Trophoblast cell (in vitro differentiated cells and primary cell): ENCODE results near the gene ICOS.
"Not testable (repeated sequence)": the region's sequence is repeated elsewhere in the genome, so short reads cannot be mapped to it uniquely, and the experiment has no call there.

ENCODE experiments used
- DNase-seq, 2 donors: peaks; one replicate each; pipeline ENCODE4 v3.0.0-alpha.2; 2016
- H2AFZ ChIP-seq: 2 replicates; pipeline ENCODE4 v1.6.1; 2013; ENCODE audit warnings: low read length, moderate library complexity, mild to moderate bottlenecking; ENCODE audit not compliant: insufficient read depth, poor library complexity
- H2AK5ac ChIP-seq: 2 replicates; pipeline ENCODE4 v1.6.1; 2013; ENCODE audit warnings: mild to moderate bottlenecking, low read length
- H2BK120ac ChIP-seq: 2 replicates; pipeline ENCODE4 v1.6.1; 2013; ENCODE audit warnings: low read length, mild to moderate bottlenecking, moderate library complexity; ENCODE audit not compliant: insufficient read depth, poor library complexity
- H2BK12ac ChIP-seq: 2 replicates; pipeline ENCODE4 v1.6.1; 2013; ENCODE audit warnings: mild to moderate bottlenecking, low read length, moderate library complexity
- H2BK5ac ChIP-seq: 2 replicates; pipeline ENCODE4 v1.6.1; 2013; ENCODE audit warnings: low read length, low read depth, moderate library complexity, mild to moderate bottlenecking; ENCODE audit not compliant: poor library complexity
- H3K14ac ChIP-seq: 2 replicates; pipeline ENCODE4 v1.6.1; 2013; ENCODE audit warnings: mild to moderate bottlenecking, low read length
- H3K18ac ChIP-seq: 2 replicates; pipeline ENCODE4 v1.6.1; 2013; ENCODE audit warnings: mild to moderate bottlenecking, low read length
- H3K23ac ChIP-seq: 2 replicates; pipeline ENCODE4 v1.6.1; 2013; ENCODE audit warnings: low read length
- H3K27ac ChIP-seq: 2 replicates; pipeline ENCODE4 v1.5.1; 2013; ENCODE audit warnings: low read depth, mild to moderate bottlenecking, inconsistent platforms, low read length, moderate library complexity
- H3K27me3 ChIP-seq: 2 replicates; pipeline ENCODE4 v1.6.1; 2013; ENCODE audit warnings: inconsistent platforms, mild to moderate bottlenecking, low read length, moderate library complexity; ENCODE audit not compliant: insufficient read depth
- H3K36me3 ChIP-seq, 2 experiments: 1 replicate in 1 of 2; 2 replicates in 1 of 2; pipeline ENCODE4 v1.6.1; 2013; ENCODE audit warnings: low read length in 2 of 2, mild to moderate bottlenecking in 2 of 2, moderate library complexity in 1 of 2; ENCODE audit not compliant: insufficient read depth in 2 of 2, control insufficient read depth in 1 of 2
- H3K4ac ChIP-seq: 2 replicates; pipeline ENCODE4 v1.6.1; 2013; ENCODE audit warnings: low read depth, mild to moderate bottlenecking, low read length, moderate library complexity
- H3K4me1 ChIP-seq, 2 experiments: 1 replicate in 1 of 2; 2 replicates in 1 of 2; pipeline ENCODE4 v1.6.1; 2013; ENCODE audit warnings: low read length in 2 of 2, mild to moderate bottlenecking in 2 of 2, moderate library complexity in 1 of 2; ENCODE audit not compliant: insufficient read depth in 2 of 2, control insufficient read depth in 1 of 2
- H3K4me2 ChIP-seq: 2 replicates; pipeline ENCODE4 v1.6.1; 2013; ENCODE audit warnings: inconsistent platforms, mild to moderate bottlenecking, low read length, moderate library complexity
- H3K4me3 ChIP-seq: 2 replicates; pipeline ENCODE4 v1.5.1; 2013; ENCODE audit warnings: mild to moderate bottlenecking, low read depth, low read length, inconsistent platforms
- H3K79me1 ChIP-seq: one replicate; pipeline ENCODE4 v1.6.1; 2013; ENCODE audit warnings: low read length
- H3K79me2 ChIP-seq: 2 replicates; pipeline ENCODE4 v1.6.1; 2013; ENCODE audit warnings: low read length, mild to moderate bottlenecking; ENCODE audit not compliant: control insufficient read depth, insufficient read depth, poor library complexity
- H3K9ac ChIP-seq: 2 replicates; pipeline ENCODE4 v1.6.1; 2013; ENCODE audit warnings: mild to moderate bottlenecking, low read length
- H3K9me3 ChIP-seq: 2 replicates; pipeline ENCODE4 v1.6.1; 2013; ENCODE audit warnings: low read depth, mild to moderate bottlenecking, control low read depth, inconsistent platforms, low read length; ENCODE audit not compliant: insufficient read depth
- H4K12ac ChIP-seq: 2 replicates; pipeline ENCODE4 v1.6.1; 2013; ENCODE audit warnings: low read depth, mild to moderate bottlenecking, low read length, moderate library complexity
- H4K8ac ChIP-seq: 2 replicates; pipeline ENCODE4 v1.6.1; 2013; ENCODE audit warnings: low read depth, mild to moderate bottlenecking, low read length, moderate library complexity
- H4K91ac ChIP-seq: one replicate; pipeline ENCODE4 v1.6.1; 2013; ENCODE audit warnings: low read depth, mild to moderate bottlenecking, low read length, moderate library complexity
- WGBS: extraction: QIAGEN DNeasy Blood & Tissue Kit; methylation state at CpG from one replicate; pipeline ENCODE4 v1.1.7; 2013; ENCODE audit warnings: missing lambda C conversion rate; ENCODE audit not compliant: insufficient read length, insufficient coverage; ENCODE audit errors: extremely low coverage; 5-methylcytosine and 5-hydroxymethylcytosine counted together

ICOS gene

GRCh38 chr2:203983064-203983715, 46.6 kb downstream of the ICOS start:
- no peaks in the 10 kb centered on the region for H3K9me3 ChIP-seq
- no peak overlapping the region for H3K14ac ChIP-seq
- H2AK5ac ChIP-seq: no peak overlapping the region
- H3K27me3 ChIP-seq: no peaks in the 10 kb centered on the region
- no peak overlapping the region for H2BK12ac ChIP-seq
- no peak overlapping the region for H3K27ac ChIP-seq
- no peak overlapping the region for H3K9ac ChIP-seq
- no peak overlapping the region for H3K4me2 ChIP-seq
- no peaks in the 10 kb centered on the region for H3K4me1 ChIP-seq
- H3K23ac ChIP-seq: no peak overlapping the region
- H4K8ac ChIP-seq: no peak overlapping the region
- DNase-seq: no peak
- H3K79me1 ChIP-seq: no peaks in the 10 kb centered on the region
- WGBS: no CpG with 5 or more reads among the region's 5 CpGs
- no peaks in the 10 kb centered on the region for H3K36me3 ChIP-seq
- no peak overlapping the region for H2AFZ ChIP-seq
- no peak overlapping the region for H2BK5ac ChIP-seq
- no peaks in the 10 kb centered on the region for H3K79me2 ChIP-seq
- no peak overlapping the region for H2BK120ac ChIP-seq
- no peak overlapping the region for H4K91ac ChIP-seq
- no peak overlapping the region for H3K18ac ChIP-seq
- no peak overlapping the region for H3K4ac ChIP-seq
- no peak overlapping the region for H4K12ac ChIP-seq
- no peak overlapping the region for H3K4me3 ChIP-seq

GRCh38 chr2:203985978-203986377, 49.4 kb downstream of the ICOS start:
- not testable (repeated sequence) for H3K14ac ChIP-seq, H4K91ac ChIP-seq, H3K9me3 ChIP-seq, H2AK5ac ChIP-seq, H2BK12ac ChIP-seq, H3K4me2 ChIP-seq, H3K27me3 ChIP-seq, H2BK120ac ChIP-seq, H3K23ac ChIP-seq, H4K8ac ChIP-seq, H3K18ac ChIP-seq, H4K12ac ChIP-seq, H3K79me1 ChIP-seq, H3K4me1 ChIP-seq, H3K79me2 ChIP-seq, H3K4me3 ChIP-seq, H3K4ac ChIP-seq, H3K36me3 ChIP-seq, H3K9ac ChIP-seq, H2AFZ ChIP-seq, H2BK5ac ChIP-seq, H3K27ac ChIP-seq, DNase-seq
- WGBS: no CpG with 5 or more reads among the region's 3 CpGs

- Histone ChIP-seq H4K8ac (no peak overlapping the region), H3K79me1 (no peaks in the 10 kb centered on the region), H3K36me3 (no peaks in the 10 kb centered on the region), H3K4me1 (no peaks in the 10 kb centered on the region), H3K23ac (no peak overlapping the region), H2AFZ (no peak overlapping the region), H3K27ac (no peak overlapping the region), H3K9ac (no peak overlapping the region), H3K9me3 (no peaks in the 10 kb centered on the region), H3K14ac (no peak overlapping the region), H4K12ac (no peak overlapping the region), H3K18ac (no peak overlapping the region), H3K27me3 (no peaks in the 10 kb centered on the region), H3K4me2 (no peak overlapping the region), H2BK12ac (no peak overlapping the region), H2BK5ac (no peak overlapping the region), H3K79me2 (no peaks in the 10 kb centered on the region), H3K4ac (no peak overlapping the region), H4K91ac (no peak overlapping the region), H2AK5ac (no peak overlapping the region), H3K4me3 (no peak overlapping the region), H2BK120ac (no peak overlapping the region)
- WGBS: no CpG with 5 or more reads among the region's 2 CpGs
- no peak for DNase-seq
These were observed 51.4 kb downstream of the ICOS start for GRCh38 chr2:203987959-203988358.

- H3K4me2 ChIP-seq: no peak overlapping the region
- no peak overlapping the region for H2BK12ac ChIP-seq
- H3K4ac ChIP-seq: no peak overlapping the region
- no peaks in the 10 kb centered on the region for H3K79me1 ChIP-seq
- no peak overlapping the region for H3K18ac ChIP-seq
- no peaks in the 10 kb centered on the region for H3K4me1 ChIP-seq
- H3K23ac ChIP-seq: no peak overlapping the region
- no peak overlapping the region for H3K9ac ChIP-seq
- no peak overlapping the region for H2BK120ac ChIP-seq
- H3K27me3 ChIP-seq: no peaks in the 10 kb centered on the region
- H3K14ac ChIP-seq: no peak overlapping the region
- DNase-seq: no peak
- no peak overlapping the region for H2BK5ac ChIP-seq
- H3K36me3 ChIP-seq: no peaks in the 10 kb centered on the region
- no peak overlapping the region for H4K91ac ChIP-seq
- no peak overlapping the region for H2AFZ ChIP-seq
- H4K12ac ChIP-seq: no peak overlapping the region
- WGBS: no CpG with 5 or more reads among the region's 6 CpGs
- H2AK5ac ChIP-seq: no peak overlapping the region
- H4K8ac ChIP-seq: no peak overlapping the region
- H3K9me3 ChIP-seq: no peaks in the 10 kb centered on the region
- H3K4me3 ChIP-seq: no peak overlapping the region
- H3K79me2 ChIP-seq: no peaks in the 10 kb centered on the region
- no peak overlapping the region for H3K27ac ChIP-seq
These were observed 52.1 kb downstream of the ICOS start for GRCh38 chr2:203988500-203989260.
